K562 (cell line): Measurements from ENCODE around the gene TBC1D5. TPM values are rescaled to one million over a fixed set of nuclear protein-coding genes. Genes with fewer than 3 reads are reported as not detected.

ENCODE experiments used
- ATAC-seq: fragments of 200-7000 bp; cut with Tn5 transposase; 3 replicates; pipeline ENCODE4 v1.9.1; 2020; ENCODE audit warnings: moderate library complexity
- BruUV-seq: library from RNA; stranded (reverse); fragments of 400-500 nt; replicated peaks from 2 replicates; lab custom pipeline; 2021; lab: Mats Ljungman, UMichigan
- CTCF ChIA-PET: fragments of 300-600 bp; formaldehyde crosslinking; extraction: SDS; loops from one replicate; lab custom pipeline; 2021; ENCODE audit warnings: low intra/inter-chr PET ratio; lab: Yijun Ruan, JAX
- POLR2A ChIA-PET: fragments of 300-600, 350-650 bp; sonication (Branson Sonifier 250); formaldehyde crosslinking; extraction: SDS; loops from one replicate; lab custom pipeline; 2021; ENCODE audit warnings: antibody characterized with exemption, inconsistent platforms; lab: Yijun Ruan, JAX
- DNase-seq, 4 experiments: peaks; one replicate each; pipeline versions ENCODE4 v3.0.0 to v3.0.0-alpha.2; 2011 to 2018; ENCODE audit warnings: low spot score in 3 of 4, mixed read lengths in 3 of 4; ENCODE audit errors: extremely low read depth in 1 of 4
- FAIRE-seq: peaks from 2 replicates; lab custom pipeline; 2011; peaks lifted over from hg19 to GRCh38; lab: Jason Lieb, UNC
- H2AFZ ChIP-seq: 2 replicates; pipeline ENCODE4 v1.6.0; 2011; ENCODE audit warnings: low read depth, low read length, control low read depth, inconsistent platforms
- H3K27ac ChIP-seq: fragments of 200-600 bp; 3 replicates; pipeline ENCODE4 v1.8.0; 2011; ENCODE audit warnings: low read depth, mild to moderate bottlenecking, control low read depth, inconsistent platforms, low read length, moderate library complexity, mixed read lengths; ENCODE audit errors: extremely low read depth
- H3K27me3 ChIP-seq, 2 experiments: fragments of 300-600 bp in 1 of 2; 2 replicates in 1 of 2; 3 replicates in 1 of 2; pipeline versions ENCODE4 v1.6.0 to v1.8.0; 2011; ENCODE audit warnings: inconsistent platforms in 2 of 2, low read length in 2 of 2, mild to moderate bottlenecking in 1 of 2, mixed read lengths in 1 of 2, moderate library complexity in 1 of 2; ENCODE audit not compliant: control insufficient read depth in 2 of 2, insufficient read depth in 2 of 2
- H3K36me3 ChIP-seq: fragments of 300-600 bp; 3 replicates; pipeline ENCODE4 v1.8.0; 2011; ENCODE audit warnings: mild to moderate bottlenecking, low read length, inconsistent platforms; ENCODE audit not compliant: control insufficient read depth, insufficient read depth
- H3K4me1 ChIP-seq, 2 experiments: fragments of 200-600 bp in 1 of 2; replicated peaks in 1 of 2; 2 replicates in 1 of 2; 3 replicates in 1 of 2; pipeline versions ENCODE4 v1.5.1 to v1.8.0; 2011; ENCODE audit warnings: inconsistent platforms in 2 of 2, low read length in 2 of 2, mild to moderate bottlenecking in 1 of 2, mixed read lengths in 1 of 2, moderate library complexity in 1 of 2; ENCODE audit not compliant: control insufficient read depth in 2 of 2, insufficient read depth in 2 of 2
- H3K4me2 ChIP-seq: 2 replicates; pipeline ENCODE4 v1.6.1; 2011; ENCODE audit warnings: low read length, control low read depth, inconsistent platforms, mixed read lengths; ENCODE audit not compliant: insufficient read depth
- H3K4me3 ChIP-seq: fragments of 200-600 bp; sonication (generic), shearing (Covaris generic); 2 replicates; pipeline ENCODE4 v1.5.1; 2016; ENCODE audit warnings: control low read depth, inconsistent platforms
- H3K79me2 ChIP-seq: fragments of 200-600 bp; 3 replicates; pipeline ENCODE4 v1.8.0; 2011; ENCODE audit warnings: low read length, inconsistent platforms; ENCODE audit not compliant: control insufficient read depth, insufficient read depth
- H3K9ac ChIP-seq, 2 experiments: 2 replicates each; pipeline versions ENCODE4 v1.6.0 to v1.6.1; 2011; ENCODE audit warnings: low read depth in 2 of 2, low read length in 2 of 2, control low read depth in 1 of 2, inconsistent platforms in 1 of 2, mild to moderate bottlenecking in 1 of 2, mixed read lengths in 1 of 2; ENCODE audit not compliant: insufficient read depth in 1 of 2
- H3K9me1 ChIP-seq: one replicate; pipeline ENCODE4 v1.6.0; 2011; ENCODE audit warnings: inconsistent platforms, mild to moderate bottlenecking, low read length, moderate library complexity; ENCODE audit not compliant: control insufficient read depth, insufficient read depth
- H3K9me3 ChIP-seq: replicated peaks from 2 replicates; pipeline ENCODE4 v1.5.1; 2011; ENCODE audit warnings: low read depth, low read length, inconsistent platforms; ENCODE audit not compliant: control insufficient read depth, insufficient read depth
- H4K20me1 ChIP-seq: replicated peaks from 2 replicates; pipeline ENCODE4 v1.6.1; 2011; ENCODE audit warnings: low read length, inconsistent platforms, mixed read lengths; ENCODE audit not compliant: control insufficient read depth, insufficient read depth
- CBX3 ChIP-seq, 2 experiments: IDR thresholded peaks; 1 replicate in 1 of 2; 2 replicates in 1 of 2; pipeline ENCODE4 v1.6.1; 2012; ENCODE audit warnings: inconsistent platforms in 2 of 2, low read length in 2 of 2, borderline replicate concordance in 1 of 2, control low read depth in 1 of 2
- FOXM1 ChIP-seq, 2 experiments: fragments of 450-650 bp in 1 of 2; sonication (generic) in 1 of 2; formaldehyde crosslinking in 1 of 2; IDR thresholded peaks; 2 replicates each; pipeline versions ENCODE4 v1.6.1 to v1.9.0; 2017 to 2022; ENCODE audit warnings: low read depth in 2 of 2, mild to moderate bottlenecking in 2 of 2, missing genetic modification reagents in 1 of 2, moderate library complexity in 1 of 2
- RFX1 ChIP-seq: fragments of 450-650 bp; IDR thresholded peaks from 2 replicates; pipeline ENCODE4 v1.6.1; 2016; ENCODE audit warnings: mild to moderate bottlenecking, moderate library complexity
- WGBS: fragments of 100-300 bp; shearing (Covaris generic); methylation state at CpG from one replicate; pipeline ENCODE4 v1.1.6; 2016; ENCODE audit warnings: low coverage, mixed read lengths; ENCODE audit not compliant: insufficient coverage; ENCODE audit errors: missing lambda C conversion rate; 5-methylcytosine and 5-hydroxymethylcytosine counted together
- in situ Hi-C: fragments of 300-500 bp; cut with MboI; formaldehyde crosslinking; loops from 4 replicates; pipeline ENCODE4 v1.15.0; 2018; ENCODE audit warnings: inconsistent platforms, mixed read lengths
- intact Hi-C: fragments of 100-400 bp; cut with micrococcal nuclease; formaldehyde crosslinking; loops from 2 replicates; pipeline ENCODE4 v1.14.2; 2022
- polyA plus RNA-seq, 8 experiments: library from polyadenylated mRNA; depleted of rRNA in 4 of 8; stranded (reverse) in 5 of 8; unstranded in 3 of 8; fragments of >200 nt; fragmentation: Nextera tagmentation in 2 of 8; fragmentation: Illumina TruSeq in 1 of 8; extraction: Ambion mirVana in 2 of 8; extraction: Trizol in 1 of 8; gene quantifications; 2 replicates each; pipeline versions ENCODE4 v1.2.1 to v1.2.3, GENCODE V29; 2011 to 2014; ENCODE audit warnings: inconsistent platforms in 1 of 8, missing spikeins in 1 of 8
- total RNA-seq, 7 experiments: library from RNA; depleted of rRNA in 6 of 7; stranded (reverse); fragments of >200 nt in 6 of 7; fragmentation: Illumina TruSeq in 2 of 7; extraction: Trizol in 2 of 7; gene quantifications; 2 replicates each; pipeline versions ENCODE4 v1.2.1 to v1.2.3, GENCODE V29; 2011 to 2021; ENCODE audit warnings: low replicate concordance in 1 of 7
- TF ChIP-seq, protein P1 (sequence below): fragments of 250-450 bp; sonication (Bioruptor Pico); IDR thresholded peaks from 2 replicates; pipeline ENCODE4 v1.5.0; 2020; ENCODE audit warnings: mild to moderate bottlenecking

The TBC1D5 gene
- total and polyA plus RNA-seq, 9 of the 15 experiments (the other 6 are each of a cell fraction or from before 2014, with no cell fraction given): 2.9 to 38.1 (median 25.6) TPM

DNA sequence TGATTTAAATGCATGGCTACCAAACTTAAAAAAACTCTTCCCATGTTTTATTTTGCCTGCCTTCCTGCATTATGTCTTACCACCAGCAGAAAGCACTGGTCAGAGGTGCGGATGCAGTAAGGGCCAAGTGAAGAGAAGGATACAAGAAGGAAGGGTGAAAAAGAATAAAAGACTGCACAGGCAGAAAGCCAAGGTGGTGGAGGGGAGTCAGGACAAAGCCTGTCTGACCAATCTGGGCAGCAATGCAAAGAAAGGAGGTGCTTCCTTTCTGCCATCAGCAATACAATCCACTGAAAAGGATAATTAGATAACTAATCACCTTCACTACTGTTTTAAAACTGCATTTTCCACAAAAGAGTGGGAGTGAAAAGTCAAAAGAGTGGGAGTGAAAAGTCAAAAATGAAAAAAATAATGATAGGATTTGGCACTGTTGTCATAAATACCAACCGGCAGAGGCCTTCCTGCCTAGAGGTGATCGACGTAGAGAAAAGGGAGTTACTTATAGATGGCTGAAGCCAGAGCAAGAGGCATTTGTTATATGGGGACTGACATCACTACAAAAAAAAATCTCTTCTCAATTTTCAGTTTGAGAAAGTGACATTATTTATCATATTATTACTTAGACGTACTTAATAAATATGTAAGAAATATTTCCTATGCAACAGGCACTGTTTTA, 385.3 kb downstream of the TBC1D5 start:
- Histone ChIP-seq H3K9ac (no peak overlapping the region), H3K36me3 (no peaks in the 10 kb centered on the region), H2AFZ (no peak overlapping the region), H3K4me2 (no peak overlapping the region), H3K9me1 (no peaks in the 10 kb centered on the region), H3K9me3 (no peaks in the 10 kb centered on the region), H3K4me1 (no peaks in the 10 kb centered on the region; a peak in 1 of 5 replicates), H3K27me3 (no peaks in the 10 kb centered on the region), H3K79me2 (no peaks in the 10 kb centered on the region), H3K4me3 (no peak overlapping the region), H4K20me1 (no peaks in the 10 kb centered on the region), H3K27ac (no peak overlapping the region)
- no peak for TF ChIP-seq CBX3 (IDR thresholded peaks at IDR 0.05; ENCODE audit: borderline replicate concordance in 1 of 2, low read length in 2 of 2)
- DNase-seq (no peak), ATAC-seq (no peak), FAIRE-seq (no peak)
- in situ Hi-C loops (no loop called here), intact Hi-C loops (no loop called here)
- POLR2A ChIA-PET: no interaction called here
- BruUV-seq: no TSS peak
- WGBS: 69% methylated on average over 5 of the region's 5 CpGs
- CTCF ChIA-PET: no interaction called here

DNA sequence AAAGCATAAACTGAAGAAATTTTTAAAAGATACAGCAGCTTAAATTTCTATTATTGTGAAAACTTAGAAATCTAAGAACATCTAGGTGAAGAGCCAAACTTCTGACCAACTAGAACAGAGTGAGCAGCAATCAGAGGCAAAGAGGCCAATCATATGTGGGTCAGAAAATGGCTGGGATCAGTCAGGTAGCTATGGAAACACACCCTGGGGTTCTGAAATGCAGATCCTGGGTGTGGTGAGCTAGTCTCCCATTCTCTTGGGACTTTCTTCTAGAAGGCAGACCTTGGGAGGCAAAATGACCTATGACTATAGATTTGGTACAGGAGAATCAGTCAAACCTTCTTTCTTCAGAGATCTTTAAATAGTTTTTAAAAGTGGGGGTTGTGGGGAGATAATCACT, 385.8 kb downstream of the TBC1D5 start:
- CTCF ChIA-PET: no interaction called here
- in situ Hi-C loops: no loop called here
- H3K36me3 ChIP-seq: no peaks in the 10 kb centered on the region
- no peaks in the 10 kb centered on the region for H4K20me1 ChIP-seq
- no peak overlapping the region for H3K9ac ChIP-seq
- intact Hi-C loops: no loop called here
- no peaks in the 10 kb centered on the region for H3K9me3 ChIP-seq
- no peak overlapping the region for H3K4me3 ChIP-seq
- no peak for ATAC-seq
- no TSS peak for BruUV-seq
- no peaks in the 10 kb centered on the region for H3K27me3 ChIP-seq
- H2AFZ ChIP-seq: no peak overlapping the region
- H3K9me1 ChIP-seq: no peaks in the 10 kb centered on the region
- H3K27ac ChIP-seq: no peak overlapping the region
- POLR2A ChIA-PET: interaction anchor here (0.5 kb wide), 1 partner anchor 27 kb away, joined by 4 read pairs; no protein-coding TSS in a partner anchor
- no peak overlapping the region for H3K4me2 ChIP-seq
- no peak for FAIRE-seq
- TF ChIP-seq, protein P1, sequence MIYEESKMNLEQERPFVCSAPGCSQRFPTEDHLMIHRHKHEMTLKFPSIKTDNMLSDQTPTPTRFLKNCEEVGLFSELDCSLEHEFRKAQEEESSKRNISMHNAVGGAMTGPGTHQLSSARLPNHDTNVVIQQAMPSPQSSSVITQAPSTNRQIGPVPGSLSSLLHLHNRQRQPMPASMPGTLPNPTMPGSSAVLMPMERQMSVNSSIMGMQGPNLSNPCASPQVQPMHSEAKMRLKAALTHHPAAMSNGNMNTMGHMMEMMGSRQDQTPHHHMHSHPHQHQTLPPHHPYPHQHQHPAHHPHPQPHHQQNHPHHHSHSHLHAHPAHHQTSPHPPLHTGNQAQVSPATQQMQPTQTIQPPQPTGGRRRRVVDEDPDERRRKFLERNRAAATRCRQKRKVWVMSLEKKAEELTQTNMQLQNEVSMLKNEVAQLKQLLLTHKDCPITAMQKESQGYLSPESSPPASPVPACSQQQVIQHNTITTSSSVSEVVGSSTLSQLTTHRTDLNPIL (CRISPR knock-in tag): no peak
- TF ChIP-seq FOXM1 (IDR thresholded peaks at IDR 0.05; ENCODE audit: low read depth) (no peak), FOXM1 (CRISPR knock-in tag; IDR thresholded peaks at IDR 0.05; ENCODE audit: low read depth) (no peak), RFX1 (peak; percentile 31)
- no peak for DNase-seq
- H3K4me1 ChIP-seq: no peaks in the 10 kb centered on the region; a peak in 1 of 5 replicates
- no peaks in the 10 kb centered on the region for H3K79me2 ChIP-seq
